LNCAP (cell line): ENCODE data around the gene KRTAP5-8.

ENCODE experiments used
- CTCF ChIP-seq: fragments of 450-650 bp; IDR thresholded peaks from 2 replicates; pipeline ENCODE4 v1.5.1; 2017; ENCODE audit warnings: mild to moderate bottlenecking

Gene KRTAP5-8

DNA sequence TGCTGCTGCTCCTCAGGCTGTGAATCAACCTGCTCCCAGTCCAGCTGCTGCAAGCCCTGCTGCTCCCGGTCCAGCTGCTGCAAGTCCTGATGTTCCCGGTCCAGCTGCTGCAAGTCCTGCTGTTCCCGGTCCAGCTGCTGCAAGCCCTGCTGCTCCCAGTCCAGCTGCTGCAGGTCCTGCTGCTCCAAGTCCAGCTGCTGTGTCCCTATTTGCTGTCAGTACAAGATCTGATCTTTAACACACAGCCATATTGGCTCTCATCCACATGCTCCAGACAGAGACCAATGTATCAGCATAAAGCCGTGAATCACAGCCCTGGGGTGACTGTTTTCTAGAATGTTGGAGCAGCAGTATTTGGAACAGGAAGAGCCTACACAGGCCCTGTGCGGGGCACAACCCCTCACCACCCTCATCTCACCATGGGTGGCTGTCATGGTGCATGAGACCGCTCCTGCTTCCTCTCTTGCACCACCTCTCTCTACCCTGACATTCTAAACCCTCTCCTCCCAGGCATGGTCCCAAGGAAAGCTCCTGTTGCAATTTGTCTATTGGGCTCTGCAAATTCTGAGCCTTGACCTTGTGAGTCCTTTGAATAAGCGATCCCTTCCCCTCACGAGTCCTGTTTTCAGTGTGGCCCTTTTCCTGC, 31.0 kb downstream of the KRTAP5-8 start:
- TF ChIP-seq CTCF = no peak

DNA sequence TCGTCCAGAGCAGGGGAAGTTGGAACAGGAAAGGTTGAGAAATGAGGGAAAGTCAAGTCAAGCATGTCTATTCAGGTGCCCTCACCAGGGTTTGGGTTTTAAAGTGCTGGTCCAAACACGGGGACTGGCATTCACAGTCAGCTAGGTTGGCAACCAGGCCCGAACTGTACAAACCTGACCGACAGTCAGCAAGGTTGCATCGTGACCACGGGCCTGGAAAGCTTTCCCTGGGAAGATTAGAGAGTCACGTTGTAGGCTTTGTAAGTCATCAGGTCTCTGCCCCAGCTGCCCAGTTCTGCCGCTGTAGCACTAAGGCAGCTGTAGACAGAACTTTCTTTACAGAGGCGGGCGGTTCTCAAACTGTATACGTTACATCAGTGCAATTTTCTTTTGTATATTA, 35.0 kb downstream of the KRTAP5-8 start:
- TF ChIP-seq CTCF = no peak

DNA sequence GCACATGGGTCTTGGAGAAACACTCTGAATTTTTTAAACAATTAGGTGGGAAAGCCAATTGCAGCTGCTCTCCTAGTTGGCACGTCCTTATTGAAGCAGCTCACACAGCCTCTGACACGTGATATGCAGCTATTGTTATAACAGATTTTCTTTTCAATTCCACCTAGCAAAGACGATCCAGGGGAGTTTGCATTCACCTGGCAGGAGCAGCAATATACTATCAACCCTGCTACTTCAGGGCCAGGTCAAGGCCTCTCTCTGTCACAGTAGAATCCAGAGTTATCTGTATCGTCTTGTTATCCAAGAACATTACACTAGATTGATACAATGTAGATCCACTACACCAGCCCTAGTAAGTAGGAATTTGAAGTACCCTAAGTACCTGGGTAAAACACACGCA, 36.6 kb downstream of the KRTAP5-8 start:
- no peak for TF ChIP-seq CTCF

- no peak for TF ChIP-seq CTCF
Measured at GRCh38 chr11:71575723-71576424, 38.0 kb downstream of the KRTAP5-8 start.

DNA sequence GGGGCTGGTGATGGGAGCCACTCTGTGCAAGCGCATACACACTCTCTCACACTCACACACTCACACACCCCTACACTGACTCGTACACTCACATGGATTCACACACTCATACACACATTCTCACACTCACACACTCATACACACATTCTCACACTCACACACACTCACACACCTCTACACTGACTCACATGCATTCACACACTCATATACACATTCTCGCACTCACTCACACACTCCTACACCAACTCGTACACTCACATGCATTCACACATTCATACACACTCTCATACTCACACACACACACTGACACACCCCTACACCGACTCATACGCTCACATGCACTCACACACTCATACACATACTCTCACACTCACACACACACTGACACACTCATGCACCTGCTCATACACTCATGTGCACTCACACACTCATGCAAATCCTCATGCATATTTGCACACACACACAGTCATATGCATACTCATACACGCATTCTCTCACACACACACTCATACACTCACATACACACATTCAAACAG, 39.7 kb downstream of the KRTAP5-8 start:
- no peak for TF ChIP-seq CTCF

- TF ChIP-seq CTCF = peak; percentile 84
Measured at GRCh38 chr11:71580057-71581003, 42.5 kb downstream of the KRTAP5-8 start.

DNA sequence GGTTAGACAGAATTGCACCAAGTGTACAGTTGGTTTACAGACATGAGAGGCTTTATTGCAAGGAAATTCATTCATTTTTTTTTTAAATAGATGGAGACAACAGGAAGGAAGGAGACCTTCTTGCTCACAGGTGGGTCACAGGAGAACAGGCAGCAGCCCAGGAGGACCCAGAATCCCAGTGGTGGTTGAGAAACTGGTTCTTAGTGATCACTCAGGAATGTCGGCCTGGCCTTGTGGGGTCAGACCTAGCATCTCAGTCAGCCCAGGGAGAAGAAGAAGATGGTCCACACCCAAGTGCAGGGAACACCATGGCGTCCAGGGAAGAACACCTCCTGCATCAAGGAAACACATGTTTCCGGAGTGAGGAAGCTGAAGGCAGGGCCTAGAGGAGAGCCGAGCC, 44.0 kb downstream of the KRTAP5-8 start:
- TF ChIP-seq CTCF = no peak
